GM20431 (cell line): ENCODE results near the gene HNRNPLL.
"Not testable (repeated sequence)": the region's sequence is repeated elsewhere in the genome, so short reads cannot be mapped to it uniquely, and the experiment has no call there.

Experiments used
- in situ Hi-C: fragments of 300-500 bp; cut with MseI, MboI; formaldehyde crosslinking; loops from one replicate; pipeline ENCODE4 v1.15.0; 2020; ENCODE audit warnings: low sequenced_read_pairs; ENCODE audit not compliant: unreplicated experiment

The HNRNPLL gene

GRCh38 chr2:38620282-38620977 is 17.7 kb upstream of the HNRNPLL start:
- in situ Hi-C loops = no loop called here

GRCh38 chr2:38619458-38620164 is 16.9 kb upstream of the HNRNPLL start:
- in situ Hi-C loops = no loop called here

GRCh38 chr2:38617301-38617700 is 14.6 kb upstream of the HNRNPLL start:
- in situ Hi-C loops = no loop called here

- in situ Hi-C loops = no loop called here
Observed at GRCh38 chr2:38615237-38615636, 12.5 kb upstream of the HNRNPLL start.

DNA sequence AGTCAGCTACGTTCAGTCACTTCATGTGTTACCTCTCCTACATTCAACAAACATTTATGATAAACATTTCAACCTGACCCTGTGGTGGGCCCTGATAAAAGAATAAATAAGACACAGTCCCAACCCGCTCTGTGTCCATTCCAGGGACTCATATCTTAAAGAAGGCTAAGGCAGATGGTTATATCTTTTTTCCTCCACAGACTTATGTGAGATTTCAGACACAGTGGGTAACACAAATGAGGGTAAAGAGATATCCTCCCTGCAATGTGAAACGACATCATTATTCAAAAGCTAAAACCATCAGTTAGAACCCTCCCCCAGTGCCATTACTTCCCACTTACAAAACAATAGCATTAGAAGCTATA is 11.1 kb upstream of the HNRNPLL start:
- in situ Hi-C loops = no loop called here

- in situ Hi-C loops = no loop called here
Observed at GRCh38 chr2:38613126-38613848, 10.6 kb upstream of the HNRNPLL start.

DNA sequence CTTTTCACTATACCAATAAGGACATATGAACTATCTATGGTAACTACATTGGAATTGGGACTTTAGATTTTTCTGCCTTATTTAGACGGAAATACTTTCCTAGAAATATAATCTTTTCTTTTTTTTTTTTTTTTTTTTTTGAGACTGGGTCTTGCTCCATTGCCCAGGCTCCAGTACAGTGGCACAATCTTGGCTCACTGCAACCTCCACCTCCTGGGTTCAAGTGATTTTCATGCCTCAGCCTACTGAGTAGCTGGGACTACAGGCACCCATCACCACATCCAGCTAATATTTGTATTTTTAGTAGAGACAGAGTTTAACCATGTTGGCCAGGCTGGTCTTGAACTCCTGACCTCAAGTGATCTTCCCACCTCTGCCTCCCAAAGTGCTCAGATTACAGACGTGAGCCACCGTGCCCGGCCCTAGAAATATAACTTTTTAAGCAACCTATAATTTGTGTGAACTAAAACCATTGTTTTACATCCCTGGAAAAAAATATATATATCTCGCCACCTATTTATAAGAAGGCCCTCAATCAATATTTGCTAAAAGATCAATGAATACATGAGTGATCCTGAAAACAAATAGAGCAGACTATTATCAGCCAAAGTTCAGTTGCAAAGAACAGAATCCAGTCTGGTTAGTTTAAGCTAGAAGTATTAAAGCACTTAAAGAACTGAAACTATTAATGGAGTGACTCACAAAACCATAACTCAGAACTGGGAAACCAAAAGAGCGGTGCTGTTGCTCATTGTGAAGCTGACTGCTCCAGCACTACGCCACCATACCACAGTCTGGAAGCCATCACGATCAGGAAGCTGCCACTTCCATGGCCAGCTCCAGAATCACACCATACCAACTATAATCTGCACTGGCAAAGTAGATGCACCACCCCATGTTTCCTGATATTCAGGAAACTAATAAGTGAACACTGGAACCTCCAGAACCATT is 8.4 kb upstream of the HNRNPLL start:
- in situ Hi-C loops = no loop called here

- in situ Hi-C loops = not testable (repeated sequence)
Observed at GRCh38 chr2:38609246-38609645, 6.5 kb upstream of the HNRNPLL start.

DNA sequence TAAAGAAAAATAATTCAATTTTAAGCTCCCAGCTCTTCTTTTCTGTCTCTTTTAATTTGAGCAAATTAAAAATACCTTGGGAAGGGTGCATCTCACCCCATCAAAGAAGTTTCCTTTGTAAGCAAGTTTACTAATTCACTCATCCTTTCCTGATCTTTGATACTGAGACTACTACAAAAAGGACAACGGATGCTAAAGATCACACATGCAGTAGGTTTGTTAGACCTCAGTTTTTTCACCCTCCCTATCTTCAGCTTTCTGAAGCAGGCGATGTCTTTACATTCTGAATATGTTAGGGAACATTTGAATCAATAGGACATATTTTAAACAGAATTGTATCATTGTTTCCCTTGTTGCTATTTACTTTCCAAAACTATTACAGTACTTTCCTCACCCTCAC is 6.0 kb upstream of the HNRNPLL start:
- in situ Hi-C loops = no loop called here

DNA sequence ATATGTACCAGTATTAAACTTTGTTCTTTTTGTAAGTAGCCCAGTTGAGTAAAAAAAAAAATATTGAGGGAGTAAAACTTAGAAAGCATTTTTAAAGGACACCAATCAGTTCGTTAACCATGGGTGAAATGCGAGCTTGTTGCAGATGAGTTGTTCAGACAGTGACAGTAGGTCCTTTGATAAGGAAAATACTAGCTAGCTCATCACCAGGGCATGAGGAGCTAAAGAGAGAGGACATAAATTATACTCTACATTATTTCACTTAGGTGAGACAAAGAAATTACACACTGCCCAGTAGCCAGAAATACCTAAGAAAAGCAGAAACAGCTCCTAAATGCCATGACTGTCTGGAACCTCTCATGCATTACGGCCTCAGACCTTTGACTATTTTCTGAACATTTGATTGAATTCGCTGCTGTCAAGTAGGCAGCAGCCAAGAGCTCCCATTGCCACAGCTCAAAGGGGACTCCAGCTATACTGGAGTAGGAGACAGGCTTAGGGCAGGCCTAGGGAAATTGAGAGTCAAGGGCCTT is 2.6 kb upstream of the HNRNPLL start:
- in situ Hi-C loops = no loop called here

DNA sequence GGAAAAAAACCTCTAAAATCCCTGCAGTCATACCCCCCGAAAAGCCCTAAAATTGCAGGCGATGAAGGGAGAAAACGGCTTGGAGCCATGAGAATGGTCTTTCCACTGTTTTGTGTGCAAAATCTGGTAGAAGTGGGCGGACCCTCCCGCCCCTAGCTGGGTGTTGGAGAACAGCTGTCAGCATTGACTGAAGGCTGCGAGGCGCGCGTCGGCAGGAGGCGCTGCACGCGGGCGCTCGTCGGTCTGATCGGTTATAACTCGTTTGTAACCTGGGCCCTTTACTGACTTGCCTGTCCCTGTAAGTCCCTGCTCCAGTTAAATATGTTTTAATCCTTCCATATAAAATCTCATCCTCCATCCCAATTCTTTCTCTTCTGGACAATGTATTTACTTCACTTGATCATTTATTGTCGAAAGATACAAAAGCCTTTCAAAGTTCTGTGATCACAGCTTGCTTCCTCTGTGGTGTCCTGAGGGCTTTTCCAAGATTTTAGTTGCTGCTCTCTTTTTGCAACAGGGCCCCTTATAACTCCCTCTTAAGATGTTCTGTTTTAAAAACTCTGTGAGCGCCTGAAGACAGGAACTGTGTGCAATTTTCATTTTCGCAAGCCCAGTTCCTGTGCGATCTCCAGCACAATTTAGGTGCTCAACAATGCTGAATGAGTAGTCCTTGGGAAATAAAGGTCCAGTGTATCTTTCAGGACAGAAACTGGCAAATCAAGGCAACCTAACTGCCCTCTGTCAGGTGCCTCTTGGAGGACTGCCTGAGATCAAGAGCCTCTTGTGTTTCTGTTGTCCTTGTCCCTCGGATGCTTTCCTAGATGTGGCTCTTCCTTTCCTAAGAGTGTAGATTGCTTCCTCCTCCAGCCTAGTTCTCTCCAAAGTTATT is 918 bp upstream of the HNRNPLL start:
- in situ Hi-C loops = no loop called here

DNA sequence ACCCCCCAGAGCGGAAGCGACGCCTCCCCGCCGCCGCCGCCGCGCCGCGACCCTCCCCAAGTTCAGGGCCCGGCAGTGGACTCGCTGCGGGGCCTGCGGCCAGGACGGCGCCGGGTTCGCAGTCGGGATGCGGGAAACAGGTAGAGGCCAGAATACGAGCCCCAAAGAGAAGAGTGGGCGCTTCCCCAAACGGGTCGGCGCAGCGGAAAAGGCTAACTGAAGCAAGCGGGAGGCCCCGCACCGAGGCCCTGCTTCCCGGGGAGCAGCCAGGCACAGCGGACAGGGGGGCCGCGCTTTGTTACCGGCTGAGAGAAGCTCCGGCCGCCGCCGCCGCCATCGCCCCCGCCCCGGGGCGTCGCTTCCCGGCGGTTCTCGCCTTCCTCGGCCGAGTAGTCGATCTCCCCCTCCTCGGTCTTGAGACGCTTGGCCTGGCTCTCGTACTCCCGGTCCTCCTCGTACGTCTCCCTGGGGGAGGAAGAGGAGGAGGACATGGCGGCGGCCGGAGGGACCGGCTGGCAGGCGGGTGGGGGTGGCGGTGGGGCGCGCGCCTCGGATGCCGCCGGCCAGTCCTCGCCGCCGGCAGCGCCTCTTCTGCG is 494 bp downstream of the HNRNPLL start:
- in situ Hi-C loops = no loop called here

GRCh38 chr2:38601463-38602135 is 1.1 kb downstream of the HNRNPLL start:
- in situ Hi-C loops = no loop called here

DNA sequence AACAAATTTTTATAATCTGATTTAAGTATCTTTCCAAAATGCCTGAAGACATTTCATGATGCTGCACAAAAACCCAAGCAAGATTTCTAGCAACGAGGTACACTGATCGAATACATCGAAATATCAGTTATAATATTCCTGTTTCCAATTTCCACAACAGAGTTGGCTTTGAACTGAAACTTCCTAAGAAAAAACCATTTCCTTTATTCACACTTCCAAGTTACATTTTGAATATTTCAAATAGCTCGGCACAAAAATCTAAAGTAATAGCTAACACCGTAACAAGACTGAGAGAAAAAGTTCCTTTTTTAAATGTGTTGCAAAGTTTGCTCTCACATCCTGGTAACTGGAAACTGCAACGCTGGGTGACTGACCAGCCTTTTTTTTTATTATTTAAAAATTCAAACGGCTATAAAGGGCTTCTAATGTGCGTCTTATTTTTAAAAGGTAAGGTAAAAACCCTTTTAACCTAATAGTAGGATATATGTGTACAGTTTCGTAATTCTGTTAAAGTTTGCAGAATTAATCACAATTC is 1.7 kb downstream of the HNRNPLL start:
- in situ Hi-C loops = no loop called here

- in situ Hi-C loops = no loop called here
Observed at GRCh38 chr2:38600242-38600891, 2.4 kb downstream of the HNRNPLL start.

- in situ Hi-C loops = no loop called here
Observed at GRCh38 chr2:38599706-38600105, 3.0 kb downstream of the HNRNPLL start.

- in situ Hi-C loops = no loop called here
Observed at GRCh38 chr2:38598991-38599295, 3.8 kb downstream of the HNRNPLL start.
